Measurements from ENCODE around the gene IDH3G. TPM values are rescaled to one million over a fixed set of nuclear protein-coding genes. Genes with fewer than 3 reads are reported as not detected.

IDH3G gene
- total RNA-seq, 1 donor from 2014 or later: 76.4 TPM

DNA sequence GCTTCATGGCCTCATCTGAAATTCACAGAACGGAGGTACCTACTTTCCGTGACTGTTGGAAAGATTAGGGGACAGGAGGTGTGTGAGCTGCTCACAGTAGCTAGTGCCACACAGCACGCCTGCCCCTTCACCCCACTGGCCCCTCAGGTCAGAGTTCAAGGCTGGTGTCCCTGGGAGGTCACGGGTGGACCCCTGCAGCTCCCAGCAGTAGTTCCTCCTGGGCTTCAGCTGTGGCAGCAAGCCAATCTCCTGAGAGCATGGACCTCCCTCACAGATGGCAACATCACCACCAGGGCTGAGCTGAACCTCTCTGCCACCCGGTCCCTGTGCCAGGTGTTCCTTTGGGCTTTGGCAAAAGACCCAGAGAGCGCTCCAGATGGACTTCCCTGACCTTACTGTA is 1.8 kb downstream of the IDH3G start:
- intact Hi-C loops (cut with micrococcal nuclease): loop anchor here (5.0 kb wide), 1 partner anchor 110 kb away; the partner anchor contains the start of gene AVPR2

DNA sequence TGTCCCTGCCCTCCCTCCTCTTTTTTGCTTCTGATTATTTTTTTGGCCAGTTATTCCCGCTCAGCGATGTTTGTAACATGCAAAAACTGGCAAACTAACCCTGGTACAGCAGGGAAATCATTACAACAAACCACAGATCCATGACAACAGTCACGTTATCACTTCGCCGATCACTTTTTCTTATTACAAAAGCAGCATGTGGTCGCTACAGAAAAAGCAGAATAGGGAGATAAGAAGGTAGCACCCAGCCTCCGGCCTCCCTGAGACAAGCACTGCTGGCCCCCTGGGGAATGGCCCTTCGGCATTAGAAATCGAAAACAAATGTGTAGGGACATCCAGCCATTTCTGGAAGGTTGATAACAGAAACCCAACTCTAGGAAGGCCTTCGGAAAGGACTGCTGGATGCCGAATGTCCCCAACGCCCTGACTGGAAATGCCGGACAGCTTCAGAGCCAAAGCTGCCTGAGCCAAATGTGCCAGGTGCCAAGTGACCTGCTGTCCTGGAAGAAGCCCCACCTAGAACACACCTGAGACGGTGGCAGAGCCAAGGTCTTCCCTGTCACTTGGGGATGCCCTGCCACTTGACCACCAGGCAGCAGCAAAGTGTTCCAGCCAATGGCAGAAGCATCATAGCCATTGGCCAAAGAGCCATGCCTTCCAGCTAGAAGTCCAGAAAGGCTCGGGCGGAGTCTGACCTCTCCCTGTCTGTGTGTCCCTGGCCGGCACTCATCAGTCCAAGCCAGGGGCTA is 2.9 kb downstream of the IDH3G start:
- intact Hi-C loops (cut with micrococcal nuclease): loop anchor here (5.0 kb wide), 1 partner anchor 111 kb away; the partner anchor contains the start of gene AVPR2

DNA sequence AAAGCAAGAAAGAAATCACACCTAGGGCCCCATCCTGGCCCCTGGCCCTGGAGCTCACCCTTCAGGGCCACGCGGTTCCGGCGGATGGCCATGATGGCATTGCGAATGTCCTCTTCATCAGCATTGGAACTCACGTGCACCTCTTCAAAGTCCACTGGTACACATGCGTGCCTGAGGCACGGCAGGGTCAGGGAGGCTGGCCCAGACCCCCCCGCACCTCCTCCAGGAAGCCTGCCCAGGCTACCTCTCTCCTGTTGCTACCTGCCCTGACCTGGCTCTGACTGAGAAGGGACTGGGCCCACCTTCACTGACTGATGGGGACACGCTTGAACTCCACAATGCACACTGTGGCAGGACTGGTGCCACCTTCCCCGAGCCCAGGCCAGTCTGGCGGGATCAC is 4.5 kb downstream of the IDH3G start:
- intact Hi-C loops (cut with micrococcal nuclease): loop anchor here (5.0 kb wide), 1 partner anchor 113 kb away; the partner anchor contains the start of gene AVPR2

- intact Hi-C loops (cut with micrococcal nuclease): no loop called here
These were observed 7.5 kb downstream of the IDH3G start for GRCh38 chrX:153786669-153787068.

GRCh38 chrX:153784325-153784967 is 9.7 kb downstream of the IDH3G start:
- intact Hi-C loops (cut with micrococcal nuclease): no loop called here

DNA sequence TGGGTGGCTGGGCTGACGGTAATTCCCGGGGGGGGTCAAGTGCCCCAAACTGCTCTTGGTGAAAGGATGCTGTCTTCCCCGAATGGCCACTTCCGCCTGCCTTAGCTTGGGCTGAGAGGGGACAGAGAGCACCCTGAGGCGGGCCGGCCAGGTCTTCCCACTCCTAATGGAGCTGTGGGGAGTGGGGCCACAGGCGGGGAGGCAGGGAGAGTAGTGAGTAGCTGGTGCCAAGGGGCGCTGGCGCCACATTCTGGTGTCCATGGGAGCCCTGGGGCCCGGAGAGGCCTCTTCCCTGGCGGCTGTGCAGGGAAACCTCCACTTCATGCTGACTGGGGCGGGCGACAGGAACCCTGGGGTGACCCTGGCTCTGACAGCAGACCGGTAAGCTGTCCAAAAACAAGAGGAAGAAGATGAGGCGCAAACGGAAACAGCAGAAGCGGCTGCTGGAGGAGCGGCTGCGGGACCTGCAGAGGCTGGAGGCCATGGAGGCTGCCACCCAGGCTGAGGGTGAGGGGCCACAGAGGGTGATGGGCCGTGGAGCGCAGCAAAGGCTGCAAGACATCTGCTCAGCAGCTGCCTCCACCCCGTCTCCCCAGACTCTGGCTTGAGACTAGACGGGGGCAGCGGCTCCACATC is 10.7 kb downstream of the IDH3G start:
- intact Hi-C loops (cut with micrococcal nuclease): no loop called here

DNA sequence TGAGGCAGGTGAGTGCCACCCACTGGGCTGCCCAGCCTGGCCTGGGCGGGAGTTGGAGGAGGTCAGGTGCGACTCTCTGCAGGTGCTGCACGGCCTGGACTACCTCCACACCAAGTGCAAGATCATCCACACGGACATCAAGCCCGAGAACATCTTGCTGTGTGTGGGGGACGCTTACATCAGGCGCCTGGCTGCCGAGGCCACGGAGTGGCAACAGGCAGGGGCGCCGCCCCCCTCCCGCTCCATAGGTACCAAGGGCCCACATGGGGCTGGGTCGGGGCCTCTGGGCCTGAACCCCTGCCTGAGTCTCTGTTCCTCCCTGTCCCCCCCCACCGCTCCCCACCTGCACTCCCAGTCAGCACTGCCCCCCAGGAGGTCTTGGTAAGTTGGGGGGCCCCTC is 11.3 kb downstream of the IDH3G start:
- intact Hi-C loops (cut with micrococcal nuclease): no loop called here

GRCh38 chrX:153782313-153782712 is 11.9 kb downstream of the IDH3G start:
- intact Hi-C loops (cut with micrococcal nuclease): no loop called here

DNA sequence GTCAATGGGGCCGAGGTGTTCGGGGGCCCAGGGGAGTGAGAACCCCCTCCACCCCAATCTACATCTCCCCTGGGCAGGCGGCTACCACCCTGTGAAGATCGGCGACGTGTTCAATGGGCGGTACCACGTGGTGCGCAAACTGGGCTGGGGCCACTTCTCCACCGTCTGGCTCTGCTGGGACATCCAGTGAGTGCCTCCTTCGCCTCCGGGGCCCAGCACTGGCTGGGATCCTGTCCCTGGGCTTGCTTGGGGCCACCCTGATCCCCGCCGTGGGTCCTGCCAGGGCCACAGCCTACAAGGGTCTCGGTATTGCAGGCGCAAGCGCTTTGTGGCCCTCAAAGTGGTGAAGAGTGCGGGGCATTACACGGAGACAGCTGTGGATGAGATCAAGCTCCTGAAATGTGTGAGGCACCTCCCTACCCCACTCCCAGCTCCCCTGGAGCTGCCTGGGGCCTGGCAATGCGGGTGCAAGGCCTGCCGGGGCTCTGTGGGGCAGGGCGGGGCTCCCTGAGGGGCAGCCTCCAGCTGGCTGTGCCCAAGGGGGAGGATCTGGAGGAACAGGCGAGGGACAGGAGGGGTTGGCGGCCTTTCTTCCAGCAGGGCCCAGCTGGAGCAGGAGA is 12.6 kb downstream of the IDH3G start:
- intact Hi-C loops (cut with micrococcal nuclease): no loop called here

GRCh38 chrX:153780678-153781427 is 13.3 kb downstream of the IDH3G start, which contains the start of gene SRPK3:
SRPK3 (plus strand) TSS chrX:153781041; CDS start chrX:153781087, 46 bp downstream.
- intact Hi-C loops (cut with micrococcal nuclease): no loop called here

- intact Hi-C loops (cut with micrococcal nuclease): no loop called here
These were observed 14.1 kb downstream of the IDH3G start for GRCh38 chrX:153779891-153780677.

DNA sequence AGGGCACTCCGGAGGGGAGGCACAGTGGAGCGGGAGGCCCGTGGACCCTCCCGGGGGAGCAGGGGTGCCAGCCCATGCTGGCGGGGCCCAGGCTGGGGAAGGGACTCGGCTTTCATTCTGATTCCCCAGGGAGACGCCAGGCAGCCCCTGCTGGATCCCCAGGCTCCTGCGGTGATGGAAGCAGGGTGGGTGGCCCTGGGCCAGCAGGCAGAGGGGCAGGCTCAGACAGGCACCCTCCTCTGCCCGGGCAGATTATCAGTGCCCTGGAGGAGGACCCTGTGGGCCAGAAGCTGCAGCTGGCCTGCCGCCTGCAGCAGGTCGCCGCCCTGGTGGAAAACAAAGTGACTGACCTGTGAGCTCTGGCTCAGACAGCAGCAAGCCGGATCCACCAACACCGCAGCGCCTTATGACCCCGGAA is 15.5 kb downstream of the IDH3G start:
- intact Hi-C loops (cut with micrococcal nuclease): no loop called here

DNA sequence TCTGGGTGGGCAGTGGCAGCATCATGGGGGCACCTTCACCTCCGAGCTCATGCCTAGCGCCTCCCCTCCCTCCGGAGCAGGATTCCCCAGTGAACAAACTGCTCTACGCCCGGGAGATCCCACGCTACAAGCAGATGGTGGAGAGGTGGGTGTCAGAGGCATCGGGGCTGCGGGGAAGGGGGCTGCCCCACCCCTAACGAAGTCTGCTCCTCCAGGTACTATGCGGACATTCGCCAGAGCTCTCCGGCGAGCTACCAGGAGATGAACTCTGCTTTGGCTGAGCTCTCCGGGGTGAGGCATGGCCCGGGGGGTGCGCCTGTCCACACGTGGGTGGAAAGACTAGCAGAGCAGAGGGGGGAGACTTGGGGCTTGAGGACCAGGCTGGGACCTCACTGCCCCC is 16.0 kb downstream of the IDH3G start:
- intact Hi-C loops (cut with micrococcal nuclease): no loop called here

- intact Hi-C loops (cut with micrococcal nuclease): no loop called here
These were observed 16.7 kb downstream of the IDH3G start for GRCh38 chrX:153777261-153778090.

- intact Hi-C loops (cut with micrococcal nuclease): no loop called here
These were observed 17.5 kb downstream of the IDH3G start for GRCh38 chrX:153776611-153777045.

- intact Hi-C loops (cut with micrococcal nuclease): no loop called here
These were observed 18.0 kb downstream of the IDH3G start for GRCh38 chrX:153776120-153776599.

DNA sequence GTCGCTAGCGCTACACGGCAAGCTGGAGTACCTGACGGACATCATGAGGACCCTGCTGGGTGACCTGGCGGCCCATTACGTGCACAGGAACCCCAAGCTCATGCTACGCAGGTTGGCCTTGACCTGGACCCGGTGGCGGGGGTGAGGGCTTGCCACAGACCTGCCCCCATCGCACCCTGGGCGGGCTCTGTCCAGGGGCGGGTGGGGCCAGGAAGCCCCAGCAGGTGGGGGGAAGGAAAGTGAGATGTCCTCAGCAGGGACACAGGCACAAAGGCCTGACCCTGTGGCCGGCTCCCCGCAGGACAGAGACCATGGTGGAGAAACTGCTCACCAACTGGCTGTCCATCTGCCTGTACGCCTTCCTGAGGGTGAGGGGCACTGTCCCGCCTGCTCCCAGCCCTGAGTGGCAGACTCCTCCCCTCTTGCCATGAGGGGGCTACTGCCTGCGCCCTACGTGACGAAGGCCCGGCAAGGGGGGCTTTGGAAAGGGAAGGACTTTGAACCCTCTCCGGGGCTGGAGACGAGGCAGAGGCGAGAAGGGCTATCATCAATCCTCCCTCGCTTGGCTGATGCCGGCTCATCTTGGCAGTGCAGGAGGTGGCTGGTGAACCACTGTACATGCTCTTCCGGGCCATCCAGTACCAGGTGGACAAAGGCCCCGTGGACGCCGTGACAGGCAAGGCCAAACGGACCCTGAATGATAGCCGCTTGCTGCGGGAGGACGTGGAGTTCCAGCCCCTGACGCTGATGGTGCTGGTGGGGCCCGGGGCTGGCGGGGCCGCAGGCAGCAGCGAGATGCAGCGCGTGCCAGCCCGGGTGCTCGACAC is 18.7 kb downstream of the IDH3G start:
- intact Hi-C loops (cut with micrococcal nuclease): no loop called here
